H1 (cell line): ENCODE data around the gene NUDC. TPM values are rescaled to one million over a fixed set of nuclear protein-coding genes. Genes with fewer than 3 reads are reported as not detected.
A peak's percentile ranks its signal among the peaks of the same experiment; 100 is the strongest.

Experiments
- CTCF ChIA-PET: fragments of 300-600 bp; sonication (Branson Sonifier 250); formaldehyde crosslinking; loops from one replicate; lab custom pipeline; 2021; ENCODE audit not compliant: partially characterized antibody; lab: Charles Lee
- POLR2A ChIA-PET: fragments of 300-600 bp; sonication (Branson Sonifier 250); formaldehyde crosslinking; loops from one replicate; lab custom pipeline; 2021; ENCODE audit warnings: inconsistent platforms; ENCODE audit not compliant: partially characterized antibody; lab: Charles Lee
- DNase-seq, 2 experiments: peaks; one replicate each; pipeline versions ENCODE4 v3.0.0 to v3.0.0-alpha.2; 2010 to 2022; ENCODE audit warnings: low spot score in 2 of 2, low read depth in 1 of 2, mixed read lengths in 1 of 2
- FAIRE-seq: peaks from 2 replicates; lab custom pipeline; 2011; peaks lifted over from hg19 to GRCh38; lab: Jason Lieb, UNC
- H2AFZ ChIP-seq: 2 replicates; pipeline ENCODE4 v1.8.1; 2012; ENCODE audit warnings: low read length, inconsistent platforms
- H2AK5ac ChIP-seq: 2 replicates; pipeline ENCODE4 v1.6.1; 2013; ENCODE audit warnings: low read depth, low read length
- H2BK120ac ChIP-seq: replicated peaks from 2 replicates; pipeline ENCODE3; 2013; ENCODE audit warnings: low read depth, low read length, inconsistent platforms
- H2BK12ac ChIP-seq: 2 replicates; pipeline ENCODE4 v1.6.1; 2013; ENCODE audit warnings: low read depth, low read length
- H2BK15ac ChIP-seq: 2 replicates; pipeline ENCODE4 v1.6.1; 2013; ENCODE audit warnings: low read length
- H2BK20ac ChIP-seq: 2 replicates; pipeline ENCODE4 v1.6.1; 2013; ENCODE audit warnings: low read length
- H2BK5ac ChIP-seq: 2 replicates; pipeline ENCODE4 v1.6.1; 2013; ENCODE audit warnings: low read depth, low read length
- H3K14ac ChIP-seq: 2 replicates; pipeline ENCODE4 v1.6.1; 2013; ENCODE audit warnings: inconsistent platforms; ENCODE audit not compliant: insufficient read length
- H3K18ac ChIP-seq: 2 replicates; pipeline ENCODE4 v1.6.1; 2013; ENCODE audit warnings: low read length; ENCODE audit errors: extremely low read depth
- H3K23ac ChIP-seq: 2 replicates; pipeline ENCODE4 v1.6.1; 2013; ENCODE audit warnings: inconsistent platforms; ENCODE audit not compliant: insufficient read length
- H3K23me2 ChIP-seq: 2 replicates; pipeline ENCODE4 v1.6.1; 2013; ENCODE audit warnings: low read depth, low read length
- H3K27ac ChIP-seq: 2 replicates; pipeline ENCODE4 v1.6.1; 2011; ENCODE audit warnings: low read depth, low read length, inconsistent platforms
- H3K27me3 ChIP-seq, 4 experiments: replicated peaks in 1 of 4; 1 replicate in 1 of 4; 2 replicates in 3 of 4; pipeline versions ENCODE4 v1.6.1 to v1.8.1; 2011 to 2013; ENCODE audit warnings: low read length in 3 of 4, mild to moderate bottlenecking in 3 of 4, inconsistent platforms in 2 of 4, mixed read lengths in 2 of 4, moderate library complexity in 1 of 4; ENCODE audit not compliant: control insufficient read depth in 3 of 4, insufficient read depth in 3 of 4; ENCODE audit errors: extremely low read depth in 1 of 4
- H3K36me3 ChIP-seq, 4 experiments: 2 replicates each; pipeline versions ENCODE4 v1.6.1 to v1.8.1; 2011 to 2013; ENCODE audit warnings: mild to moderate bottlenecking in 4 of 4, low read length in 3 of 4, moderate library complexity in 2 of 4, control low read depth in 1 of 4, inconsistent platforms in 1 of 4; ENCODE audit not compliant: insufficient read depth in 4 of 4, control insufficient read depth in 2 of 4
- H3K4ac ChIP-seq: replicated peaks from 2 replicates; pipeline ENCODE3; 2013; ENCODE audit warnings: low read length, low read depth, mixed read lengths, inconsistent platforms; ENCODE audit not compliant: insufficient read length
- H3K4me1 ChIP-seq, 4 experiments: replicated peaks in 1 of 4; 1 replicate in 1 of 4; 2 replicates in 3 of 4; pipeline versions ENCODE4 v1.6.1 to v1.8.1; 2011 to 2013; ENCODE audit warnings: low read length in 3 of 4, inconsistent platforms in 2 of 4, mixed read lengths in 1 of 4; ENCODE audit not compliant: insufficient read depth in 4 of 4, control insufficient read depth in 3 of 4
- H3K4me2 ChIP-seq, 2 experiments: 2 replicates each; pipeline versions ENCODE4 v1.6.1 to v1.8.1; 2011 to 2013; ENCODE audit warnings: low read depth in 2 of 2, low read length in 2 of 2, control low read depth in 1 of 2, inconsistent platforms in 1 of 2, mild to moderate bottlenecking in 1 of 2; ENCODE audit not compliant: insufficient read depth in 1 of 2
- H3K4me3 ChIP-seq, 4 experiments: fragments of 200-600, 300-600 bp in 1 of 4; sonication (generic), shearing (Covaris generic), sonication (Bioruptor Twin) in 1 of 4; 2 replicates each; pipeline versions ENCODE4 v1.5.1 to v1.8.1; 2011 to 2016; ENCODE audit warnings: low read length in 4 of 4, low read depth in 3 of 4, control low read depth in 2 of 4, inconsistent platforms in 2 of 4, mild to moderate bottlenecking in 2 of 4, mixed read lengths in 1 of 4, moderate library complexity in 1 of 4; ENCODE audit not compliant: insufficient read depth in 2 of 4; ENCODE audit errors: extremely low read depth in 1 of 4
- H3K56ac ChIP-seq: replicated peaks from 2 replicates; pipeline ENCODE3; 2013; ENCODE audit warnings: low read depth, mild to moderate bottlenecking, mixed read lengths, low read length, inconsistent platforms; ENCODE audit not compliant: insufficient read length
- H3K79me1 ChIP-seq: 2 replicates; pipeline ENCODE4 v1.6.1; 2013; ENCODE audit warnings: low read depth, low read length, control low read depth
- H3K79me2 ChIP-seq, 2 experiments: 2 replicates each; pipeline versions ENCODE4 v1.6.1 to v1.8.1; 2012 to 2013; ENCODE audit warnings: low read length in 2 of 2, mild to moderate bottlenecking in 2 of 2, inconsistent platforms in 1 of 2; ENCODE audit not compliant: insufficient read depth in 2 of 2, control insufficient read depth in 1 of 2
- H3K9ac ChIP-seq, 4 experiments: replicated peaks in 1 of 4; 1 replicate in 1 of 4; 2 replicates in 3 of 4; pipeline versions ENCODE4 v1.6.1 to v1.8.1; 2011 to 2013; ENCODE audit warnings: low read depth in 3 of 4, low read length in 3 of 4, control low read depth in 2 of 4, mild to moderate bottlenecking in 2 of 4, moderate library complexity in 2 of 4, inconsistent platforms in 1 of 4; ENCODE audit errors: extremely low read depth in 1 of 4
- H3K9me3 ChIP-seq, 2 experiments: 2 replicates each; pipeline versions ENCODE4 v1.6.1 to v1.8.1; 2012 to 2013; ENCODE audit warnings: mild to moderate bottlenecking in 2 of 2, moderate library complexity in 2 of 2, control low read depth in 1 of 2, inconsistent platforms in 1 of 2, low read depth in 1 of 2, low read length in 1 of 2, mixed read lengths in 1 of 2; ENCODE audit not compliant: insufficient read depth in 2 of 2
- H4K20me1 ChIP-seq, 2 experiments: replicated peaks in 1 of 2; 2 replicates each; pipeline versions ENCODE3 to v1.8.1; 2011 to 2013; ENCODE audit warnings: inconsistent platforms in 2 of 2, low read length in 2 of 2, mild to moderate bottlenecking in 1 of 2; ENCODE audit not compliant: insufficient read depth in 2 of 2, control insufficient read depth in 1 of 2
- H4K5ac ChIP-seq: 2 replicates; pipeline ENCODE4 v1.6.1; 2013; ENCODE audit warnings: low read length, low read depth, mixed read lengths, inconsistent platforms; ENCODE audit not compliant: insufficient read length
- H4K8ac ChIP-seq: 2 replicates; pipeline ENCODE4 v1.8.0; 2013; ENCODE audit warnings: mild to moderate bottlenecking, moderate library complexity, low read length, inconsistent platforms; ENCODE audit not compliant: insufficient read depth; ENCODE audit errors: extremely low read depth
- H4K91ac ChIP-seq: replicated peaks from 2 replicates; pipeline ENCODE3; 2013; ENCODE audit warnings: low read length, mixed read lengths, inconsistent platforms; ENCODE audit not compliant: insufficient read length
- CEBPB ChIP-seq: IDR thresholded peaks from 2 replicates; pipeline ENCODE4 v1.6.1; 2012; ENCODE audit warnings: low read depth, low read length
- CREB1 ChIP-seq: IDR thresholded peaks from 2 replicates; pipeline ENCODE4 v1.6.1; 2012; ENCODE audit warnings: inconsistent platforms
- EGR1 ChIP-seq: IDR thresholded peaks from 2 replicates; pipeline ENCODE4 v1.6.1; 2011; ENCODE audit warnings: low read depth, low read length, borderline replicate concordance
- EZH2 ChIP-seq: fragments of 200-600 bp; sonication (generic); IDR thresholded peaks from 2 replicates; pipeline ENCODE4 v1.7.1; 2012; ENCODE audit warnings: low read depth, mild to moderate bottlenecking, moderate library complexity, low read length, inconsistent platforms; ENCODE audit not compliant: severe bottlenecking
- KDM5A ChIP-seq: fragments of 200-600 bp; IDR thresholded peaks from 2 replicates; pipeline ENCODE4 v1.7.1; 2012; ENCODE audit warnings: mild to moderate bottlenecking, low read length, inconsistent platforms, mixed read lengths
- SIN3A ChIP-seq, 2 experiments: IDR thresholded peaks in 1 of 2; conservative IDR thresholded peaks in 1 of 2; 2 replicates each; pipeline ENCODE4 v1.6.1; 2011 to 2012; ENCODE audit warnings: low read length in 2 of 2, improper control_type of control experiment in 1 of 2, low read depth in 1 of 2, mild to moderate bottlenecking in 1 of 2
- TBP ChIP-seq: IDR thresholded peaks from 2 replicates; pipeline ENCODE4 v1.6.1; 2011; ENCODE audit warnings: low read depth, low read length, improper control_type of control experiment
- WGBS, 2 experiments: shearing (Covaris generic) in 1 of 2; methylation state at CpG; one replicate each; pipeline versions ENCODE4 v1.1.6 to v1.1.7; 2013 to 2015; ENCODE audit warnings: low lambda C conversion rate in 2 of 2, mixed read lengths in 2 of 2, inconsistent platforms in 1 of 2, low coverage in 1 of 2, missing lambda C conversion rate in 1 of 2; ENCODE audit not compliant: insufficient replicate concordance in 2 of 2, insufficient coverage in 1 of 2, insufficient read length in 1 of 2; ENCODE audit errors: extremely low coverage in 1 of 2, missing lambda C conversion rate in 1 of 2; 5-methylcytosine and 5-hydroxymethylcytosine counted together
- polyA plus RNA-seq, 7 experiments: library from polyadenylated mRNA; depleted of rRNA in 3 of 7; stranded (reverse) in 5 of 7; unstranded in 2 of 7; fragments of >200 nt in 5 of 7; fragments of 200-250 nt in 2 of 7; gene quantifications; 1 replicate in 5 of 7; 2 replicates in 1 of 7; 4 replicates in 1 of 7; pipeline versions ENCODE4 v1.2.1 to v1.2.3, GENCODE V29; 2011 to 2013; ENCODE audit warnings: missing spikeins in 2 of 7, mixed read lengths in 2 of 7
- total RNA-seq: library from RNA; stranded (reverse); fragmentation: NEBNext Ultra II Directional; extraction: Animal tissue kit (Norgen Biotek cat#: 25700); gene quantifications from 2 replicates; pipeline ENCODE4 v1.2.1, GENCODE V29; 2021
- TF ChIP-seq, protein P1 (sequence below), 3 experiments: IDR thresholded peaks; 1 replicate in 2 of 3; 2 replicates in 1 of 3; pipeline versions ENCODE4 v1.5.1 to v1.6.1; 2011; ENCODE audit warnings: low read length in 3 of 3, mild to moderate bottlenecking in 3 of 3, inconsistent platforms in 2 of 3, low read depth in 1 of 3, moderate library complexity in 1 of 3; ENCODE audit not compliant: insufficient read depth in 1 of 3; ENCODE audit errors: control extremely low read depth in 1 of 3

Gene NUDC
- total and polyA plus RNA-seq, 2 of the 8 experiments (the other 6 are each of a cell fraction or from before 2014, with no cell fraction given) = 43.2 to 131 TPM

DNA sequence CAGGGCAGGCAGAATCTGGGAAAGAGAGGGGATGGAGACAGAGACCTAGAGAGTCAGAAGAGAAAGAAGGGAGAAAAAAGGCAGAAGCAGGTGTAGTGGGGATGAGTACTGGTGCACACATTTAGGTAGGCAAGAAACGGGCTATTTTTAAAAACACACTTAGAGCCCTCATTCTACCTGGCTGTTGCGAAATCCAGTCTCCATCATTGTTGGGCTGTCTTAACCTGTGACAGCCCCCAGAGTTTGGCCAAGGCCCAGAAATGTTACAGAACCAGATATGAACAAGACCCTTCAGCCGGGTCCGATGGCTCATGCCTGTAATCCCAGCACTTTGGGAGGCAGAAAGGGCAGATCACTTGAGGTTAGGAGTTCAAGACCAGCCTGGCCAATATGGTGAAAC lies 51.3 kb downstream of the NUDC start:
- Histone ChIP-seq H3K18ac (no peak overlapping the region), H3K4me3 (no peak overlapping the region), H3K79me1 (no peaks in the 10 kb centered on the region), H3K23me2 (no peaks in the 10 kb centered on the region; the same call in 1 of the 2 replicates), H3K56ac (no peak overlapping the region), H2BK15ac (no peak overlapping the region), H3K27ac (no peak overlapping the region), H3K14ac (no peak overlapping the region), H2BK120ac (no peak overlapping the region), H3K9me3 (no peaks in the 10 kb centered on the region), H3K4ac (no peak overlapping the region), H3K9ac (no peak overlapping the region), H2BK5ac (no peak overlapping the region), H2AFZ (no peak overlapping the region), H4K91ac (no peak overlapping the region), H3K23ac (no peak overlapping the region), H3K36me3 (no peaks in the 10 kb centered on the region), H4K20me1 (no peaks in the 10 kb centered on the region), H3K27me3 (no peaks in the 10 kb centered on the region), H2BK20ac (no peak overlapping the region; the same call in 1 of the 2 replicates), H3K79me2 (no peaks in the 10 kb centered on the region), H2AK5ac (no peak overlapping the region), H3K4me1 (peaks cover 0 to 6% (median 3%) of the 10 kb centered on the region in 4 experiments; a peak in 3 of 7 replicates), H4K8ac (0 out of 2 replicates have a peak overlapping the region, but pooled peaks have one; percentile 36), H3K4me2 (no peak overlapping the region), H2BK12ac (no peak overlapping the region), H4K5ac (no peak overlapping the region)
- FAIRE-seq = no peak
- 91% methylated on average over 4 of the region's 4 CpGs; no CpG with 5 or more reads in 1 of the 2 experiments for WGBS, 2 experiments
- TF ChIP-seq, protein P1, sequence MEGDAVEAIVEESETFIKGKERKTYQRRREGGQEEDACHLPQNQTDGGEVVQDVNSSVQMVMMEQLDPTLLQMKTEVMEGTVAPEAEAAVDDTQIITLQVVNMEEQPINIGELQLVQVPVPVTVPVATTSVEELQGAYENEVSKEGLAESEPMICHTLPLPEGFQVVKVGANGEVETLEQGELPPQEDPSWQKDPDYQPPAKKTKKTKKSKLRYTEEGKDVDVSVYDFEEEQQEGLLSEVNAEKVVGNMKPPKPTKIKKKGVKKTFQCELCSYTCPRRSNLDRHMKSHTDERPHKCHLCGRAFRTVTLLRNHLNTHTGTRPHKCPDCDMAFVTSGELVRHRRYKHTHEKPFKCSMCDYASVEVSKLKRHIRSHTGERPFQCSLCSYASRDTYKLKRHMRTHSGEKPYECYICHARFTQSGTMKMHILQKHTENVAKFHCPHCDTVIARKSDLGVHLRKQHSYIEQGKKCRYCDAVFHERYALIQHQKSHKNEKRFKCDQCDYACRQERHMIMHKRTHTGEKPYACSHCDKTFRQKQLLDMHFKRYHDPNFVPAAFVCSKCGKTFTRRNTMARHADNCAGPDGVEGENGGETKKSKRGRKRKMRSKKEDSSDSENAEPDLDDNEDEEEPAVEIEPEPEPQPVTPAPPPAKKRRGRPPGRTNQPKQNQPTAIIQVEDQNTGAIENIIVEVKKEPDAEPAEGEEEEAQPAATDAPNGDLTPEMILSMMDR (IDR thresholded peaks at IDR 0.05; ENCODE audit: control extremely low read depth in 1 of 3, insufficient read depth in 1 of 3, low read depth in 1 of 3, low read length in 3 of 3) = no peak
- TF ChIP-seq CEBPB (peak; percentile 74; the same call in 1 of the 2 replicates), SIN3A (conservative IDR thresholded peaks at IDR 0.05 in 1 of 2, IDR thresholded peaks at IDR 0.05 in 1 of 2; ENCODE audit: low read depth in 1 of 2, low read length in 2 of 2) (no peak), CREB1 (no peak), EZH2 (no peak), KDM5A (no peak), EGR1 (no peak), TBP (no peak)
- ChIA-PET CTCF (interaction anchor here (0.9 to 2.1 kb wide), 4 partner anchors 22 to 125 kb away, joined by 3 to 5 read pairs (median 4); no protein-coding TSS in a partner anchor), POLR2A (interaction anchor here (0.9 to 2.0 kb wide), 6 partner anchors 13 to 153 kb away, joined by 3 to 7 read pairs (median 4); partner anchors contain the start of genes KDF1, TENT5B and TRNP1)
- no peak for DNase-seq
